Cardiac fibroblast (primary cell): ENCODE results near the gene HS3ST5.
"Not testable (repeated sequence)": the region's sequence is repeated elsewhere in the genome, so short reads cannot be mapped to it uniquely, and the experiment has no call there.

Experiments used
- DNase-seq, 2 donors: peaks; one replicate each; pipeline versions ENCODE4 v3.0.0 to v3.0.0-alpha.2; 2010; ENCODE audit warnings: low read depth in 2 of 2
- H3K4me3 ChIP-seq, 2 donors: replicated peaks in 1 of 2; 1 replicate in 1 of 2; 2 replicates in 1 of 2; pipeline ENCODE4 v1.5.1; 2011; ENCODE audit warnings: low read depth in 2 of 2, low read length in 2 of 2, mild to moderate bottlenecking in 2 of 2, moderate library complexity in 1 of 2
- TF ChIP-seq, protein P1 (sequence below): IDR thresholded peaks from one replicate; pipeline ENCODE4 v1.5.1; 2011; ENCODE audit warnings: low read depth, mild to moderate bottlenecking, low read length, inconsistent platforms

Gene HS3ST5

DNA sequence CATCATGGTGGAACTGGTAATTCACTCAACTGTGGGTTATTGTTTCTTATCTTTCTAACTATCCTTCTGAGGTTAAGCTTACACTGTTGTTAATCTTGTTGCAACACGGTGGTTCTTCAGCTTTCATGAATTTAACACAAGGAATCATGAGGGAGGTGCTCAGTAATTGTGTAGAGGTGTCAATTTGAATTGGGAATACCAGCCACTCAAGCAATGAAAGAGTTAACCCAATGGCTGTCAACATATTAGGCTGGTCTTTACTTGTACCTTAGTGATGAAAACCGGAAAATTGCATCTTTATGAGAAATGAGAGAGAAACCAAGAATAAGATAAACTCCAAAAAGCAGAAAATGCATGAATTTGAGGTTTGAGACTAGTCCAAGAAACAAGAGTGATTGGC, 95.7 kb downstream of the HS3ST5 start:
- no peak for DNase-seq
- no peak overlapping the region for H3K4me3 ChIP-seq
- TF ChIP-seq, protein P1, sequence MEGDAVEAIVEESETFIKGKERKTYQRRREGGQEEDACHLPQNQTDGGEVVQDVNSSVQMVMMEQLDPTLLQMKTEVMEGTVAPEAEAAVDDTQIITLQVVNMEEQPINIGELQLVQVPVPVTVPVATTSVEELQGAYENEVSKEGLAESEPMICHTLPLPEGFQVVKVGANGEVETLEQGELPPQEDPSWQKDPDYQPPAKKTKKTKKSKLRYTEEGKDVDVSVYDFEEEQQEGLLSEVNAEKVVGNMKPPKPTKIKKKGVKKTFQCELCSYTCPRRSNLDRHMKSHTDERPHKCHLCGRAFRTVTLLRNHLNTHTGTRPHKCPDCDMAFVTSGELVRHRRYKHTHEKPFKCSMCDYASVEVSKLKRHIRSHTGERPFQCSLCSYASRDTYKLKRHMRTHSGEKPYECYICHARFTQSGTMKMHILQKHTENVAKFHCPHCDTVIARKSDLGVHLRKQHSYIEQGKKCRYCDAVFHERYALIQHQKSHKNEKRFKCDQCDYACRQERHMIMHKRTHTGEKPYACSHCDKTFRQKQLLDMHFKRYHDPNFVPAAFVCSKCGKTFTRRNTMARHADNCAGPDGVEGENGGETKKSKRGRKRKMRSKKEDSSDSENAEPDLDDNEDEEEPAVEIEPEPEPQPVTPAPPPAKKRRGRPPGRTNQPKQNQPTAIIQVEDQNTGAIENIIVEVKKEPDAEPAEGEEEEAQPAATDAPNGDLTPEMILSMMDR = no peak

DNA sequence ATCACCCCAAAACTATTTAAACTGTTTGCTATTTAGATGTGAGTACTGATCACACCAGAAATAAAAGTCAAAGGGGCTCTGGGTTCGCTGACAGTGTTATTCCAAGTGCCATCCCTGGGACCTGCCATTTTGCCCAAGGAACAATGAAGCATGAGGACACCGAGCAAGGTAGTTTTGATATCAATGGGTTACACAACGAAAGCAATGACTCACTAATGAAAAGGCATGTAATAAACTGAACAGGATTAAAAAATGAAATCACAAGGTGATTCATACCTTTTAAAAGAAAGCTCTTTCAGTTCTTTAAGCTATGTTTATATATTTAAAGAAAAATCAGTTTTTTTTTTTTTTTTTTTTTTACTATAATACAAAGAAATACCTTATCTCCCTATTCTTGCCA, 102.0 kb downstream of the HS3ST5 start:
- no peak overlapping the region for H3K4me3 ChIP-seq
- TF ChIP-seq, protein P1 = no peak
- DNase-seq = no peak

DNA sequence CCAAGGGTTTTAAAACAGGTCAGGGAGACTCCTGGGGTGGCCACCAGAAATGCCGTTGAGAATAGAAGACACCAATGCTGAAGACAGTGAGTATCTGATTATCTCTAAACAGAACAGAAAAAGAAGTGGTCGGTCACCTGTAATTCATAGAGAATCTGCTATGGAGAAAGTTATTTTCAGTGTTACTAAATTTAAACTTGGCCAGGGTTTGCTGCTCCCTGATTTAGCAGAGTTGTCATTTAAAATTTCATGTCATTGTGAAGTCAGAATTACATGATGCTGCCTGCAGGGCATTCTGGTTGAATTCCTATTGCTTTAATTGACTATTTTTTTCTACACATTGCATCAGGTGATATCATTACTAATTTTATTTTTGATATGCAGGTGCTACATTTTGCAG, 114.1 kb downstream of the HS3ST5 start:
- TF ChIP-seq, protein P1 = no peak
- H3K4me3 ChIP-seq = no peak overlapping the region
- no peak for DNase-seq

DNA sequence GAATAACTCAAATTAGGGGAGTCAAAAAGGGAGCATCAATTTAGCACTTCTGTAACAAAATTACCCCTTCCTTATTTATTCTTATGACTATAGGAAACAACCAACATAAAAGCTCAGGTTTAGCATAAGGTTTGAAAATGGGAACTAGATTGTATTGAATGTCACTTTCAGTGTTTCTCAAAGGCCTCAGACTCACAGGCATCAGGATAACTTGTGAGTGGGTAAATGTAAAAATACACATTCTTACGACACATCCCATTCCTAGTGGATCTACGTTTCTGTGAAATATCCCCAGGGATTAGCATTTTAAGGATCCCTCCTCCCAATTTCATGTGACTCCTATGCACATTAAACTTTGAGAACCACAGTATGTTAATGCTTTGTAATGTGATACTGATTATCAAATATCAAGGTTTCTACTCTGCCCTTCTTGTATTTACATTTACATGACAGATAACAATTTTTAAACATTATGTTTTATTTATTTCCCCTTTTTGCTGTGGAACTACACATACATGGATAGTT, 114.8 kb downstream of the HS3ST5 start:
- H3K4me3 ChIP-seq = no peak overlapping the region
- TF ChIP-seq, protein P1 = no peak
- DNase-seq = no peak

DNA sequence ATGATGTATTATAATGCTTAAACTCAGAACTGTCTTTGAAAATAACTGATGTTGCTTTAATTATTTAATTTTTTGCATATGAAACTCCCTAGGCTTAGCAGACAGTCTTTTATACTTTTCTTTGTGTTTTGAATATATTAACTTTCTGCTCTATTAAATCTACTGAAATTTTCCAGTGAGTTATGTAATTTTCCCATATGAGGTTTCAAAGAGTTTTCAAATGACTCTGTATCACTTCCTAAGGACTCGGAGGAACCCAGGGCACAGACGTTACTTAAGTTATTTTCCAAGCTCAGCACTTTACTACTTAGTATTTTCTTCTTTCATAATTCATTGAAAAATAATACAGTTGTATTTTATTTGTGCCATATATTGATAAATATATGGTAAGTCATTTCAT, 122.6 kb downstream of the HS3ST5 start:
- TF ChIP-seq, protein P1 = no peak
- no peak for DNase-seq
- no peak overlapping the region for H3K4me3 ChIP-seq

DNA sequence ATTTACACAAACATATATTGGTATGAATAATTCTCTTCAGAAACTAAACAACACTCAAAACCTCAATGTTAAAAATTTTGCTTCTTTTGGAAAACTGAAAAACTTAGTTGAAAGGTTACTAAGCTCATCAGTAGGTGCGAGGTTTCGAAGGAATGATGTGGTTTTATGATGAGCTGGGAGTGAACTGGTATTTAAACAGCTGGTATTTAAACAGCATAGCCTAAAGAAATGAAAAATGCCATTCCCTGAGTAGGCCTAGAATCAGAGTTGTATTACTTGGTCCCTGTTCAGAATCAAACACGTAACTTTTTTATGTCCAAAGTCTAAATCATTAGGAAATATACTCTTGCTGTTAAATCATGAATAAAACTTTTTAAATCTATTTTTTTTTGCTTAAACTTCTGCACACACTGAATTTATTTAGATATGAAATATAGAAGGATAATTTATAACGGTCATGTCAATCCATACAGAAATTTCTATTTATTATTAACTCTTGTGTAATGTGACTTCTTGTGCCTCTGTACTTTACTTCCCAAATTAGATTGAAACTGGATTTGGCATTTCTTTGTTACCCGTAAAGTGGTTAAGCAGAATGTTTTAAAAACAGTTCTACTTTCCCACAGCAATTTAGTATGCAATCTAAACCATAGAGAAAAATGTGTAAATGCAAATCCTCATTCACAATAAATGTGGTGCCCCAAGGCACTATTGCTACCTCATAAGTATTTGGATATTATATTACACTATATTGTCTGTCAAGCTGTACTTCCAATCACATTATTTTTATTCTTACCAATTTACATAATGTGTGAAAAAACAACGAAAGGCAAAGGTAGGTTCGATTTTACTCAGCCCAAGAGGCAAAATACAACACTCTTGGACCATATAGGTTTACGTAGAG, 124.1 kb downstream of the HS3ST5 start:
- TF ChIP-seq, protein P1 = no peak
- no peak overlapping the region for H3K4me3 ChIP-seq
- DNase-seq = no peak

DNA sequence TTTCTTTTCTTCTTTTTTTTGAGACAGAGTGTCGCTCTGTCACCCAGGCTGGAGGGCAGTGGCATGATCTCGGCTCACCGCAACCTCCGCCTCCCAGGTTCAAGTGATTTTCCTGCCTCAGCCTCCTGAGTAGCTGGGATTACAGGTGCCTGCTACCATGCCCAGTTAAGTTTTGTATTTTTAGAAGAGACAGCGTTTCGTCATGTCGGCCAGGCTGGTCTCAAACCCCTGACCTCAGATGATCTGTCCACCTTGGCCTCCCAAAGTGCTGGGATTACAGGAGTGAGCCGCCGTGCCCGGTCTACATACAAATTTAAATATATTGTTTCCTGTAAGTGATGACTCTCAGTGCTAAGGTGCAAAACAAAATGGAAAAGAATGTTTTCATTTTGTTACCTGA, 124.8 kb downstream of the HS3ST5 start:
- not testable (repeated sequence) for H3K4me3 ChIP-seq, DNase-seq
